Esophagus muscularis mucosa (tissue), 4 donors: ENCODE measurements around the gene GUCY2C.

Experiments
- CTCF ChIP-seq, 3 experiments: fragments of 200-600 bp in 2 of 3; fragments of 450-650 bp in 1 of 3; sonication (generic) in 2 of 3; IDR thresholded peaks; one replicate each; pipeline ENCODE4 v1.5.1; 2017 to 2019; ENCODE audit warnings: antibody characterized with exemption in 3 of 3, mild to moderate bottlenecking in 2 of 3, moderate library complexity in 1 of 3
- EP300 ChIP-seq: sonication (generic); formaldehyde crosslinking; IDR thresholded peaks from one replicate; pipeline ENCODE4 v1.6.1; 2017; ENCODE audit warnings: antibody characterized with exemption
- POLR2A ChIP-seq: fragments of 450-650 bp; IDR thresholded peaks from one replicate; pipeline ENCODE4 v1.6.1; 2017; ENCODE audit warnings: antibody characterized with exemption, moderate library complexity, mild to moderate bottlenecking, low read depth
- POLR2AphosphoS5 ChIP-seq, 2 donors: sonication (generic); formaldehyde crosslinking; IDR thresholded peaks; one replicate each; pipeline ENCODE4 v1.6.1; 2017; ENCODE audit warnings: antibody characterized with exemption in 2 of 2

- TF ChIP-seq CTCF (IDR thresholded peaks at IDR 0.05) (no peak), POLR2A (no peak), POLR2AphosphoS5 (IDR thresholded peaks at IDR 0.05) (no peak), EP300 (no peak)
Measured at GRCh38 chr12:14691560-14691959, 4.8 kb downstream of the GUCY2C start.
